T-cell (primary cell): ENCODE results near the gene MBP. TPM values are rescaled to one million over a fixed set of nuclear protein-coding genes. Genes with fewer than 3 reads are reported as not detected.

Experiments
- ATAC-seq, 4 experiments: fragments of 200-7000 bp in 3 of 4; fragments of 150-1000 bp in 1 of 4; cut with Tn5 transposase; replicated peaks in 1 of 4; 1 replicate in 3 of 4; 2 replicates in 1 of 4; pipeline ENCODE4 v1.10.0; 2021; ENCODE audit warnings: moderate library complexity in 3 of 4, mild to moderate bottlenecking in 2 of 4, moderate number of reproducible peaks in 1 of 4
- CTCF ChIA-PET, 2 donors: fragments of 300-600 bp; sonication (Branson Sonifier 250); formaldehyde crosslinking; loops; one replicate each; lab custom pipeline; 2022; ENCODE audit warnings: antibody characterized with exemption in 2 of 2; lab: Charles Lee
- POLR2A ChIA-PET, 2 donors: fragments of 300-600 bp; sonication (Branson Sonifier 250); formaldehyde crosslinking; loops; one replicate each; lab custom pipeline; 2022; ENCODE audit warnings: antibody characterized with exemption in 2 of 2; lab: Charles Lee
- DNase-seq, 35 experiments: peaks; one replicate each; pipeline versions ENCODE4 v3.0.0 to v3.0.0-alpha.2; 2013 to 2023
- H3K27ac ChIP-seq: one replicate; pipeline ENCODE4 v1.5.1; 2013; ENCODE audit warnings: low read length
- H3K27me3 ChIP-seq, 2 experiments: replicated peaks in 1 of 2; 1 replicate in 1 of 2; 2 replicates in 1 of 2; pipeline versions ENCODE4 v1.6.1 to v1.7.0; 2013; ENCODE audit warnings: low read length in 1 of 2, mixed read lengths in 1 of 2; ENCODE audit not compliant: control insufficient read depth in 2 of 2, insufficient read depth in 2 of 2; ENCODE audit errors: extremely low read depth in 1 of 2
- H3K36me3 ChIP-seq, 2 donors: 1 replicate in 1 of 2; 2 replicates in 1 of 2; pipeline versions ENCODE4 v1.6.1 to v1.7.0; 2013; ENCODE audit warnings: low read length in 1 of 2; ENCODE audit not compliant: control insufficient read depth in 2 of 2, insufficient read depth in 1 of 2; ENCODE audit errors: extremely low read depth in 1 of 2
- H3K4me1 ChIP-seq, 2 experiments: 1 replicate in 1 of 2; 2 replicates in 1 of 2; pipeline versions ENCODE4 v1.6.1 to v1.7.0; 2013; ENCODE audit warnings: low read length in 2 of 2, mixed read lengths in 1 of 2; ENCODE audit not compliant: insufficient read depth in 2 of 2, control insufficient read depth in 1 of 2; ENCODE audit errors: extremely low read depth in 1 of 2
- H3K4me3 ChIP-seq, 2 donors: 1 replicate in 1 of 2; 2 replicates in 1 of 2; pipeline versions ENCODE4 v1.5.1 to v1.7.0; 2013; ENCODE audit warnings: mild to moderate bottlenecking in 2 of 2, low read length in 1 of 2, moderate library complexity in 1 of 2; ENCODE audit not compliant: control insufficient read depth in 1 of 2; ENCODE audit errors: extremely low read depth in 1 of 2
- H3K9me3 ChIP-seq: 2 replicates; pipeline ENCODE4 v1.7.0; 2013
- H3K27ac Mint-ChIP-seq, 2 donors: one replicate each; pipeline ENCODE4 v1.8.0; 2020 to 2021; ENCODE audit warnings: mild to moderate bottlenecking in 2 of 2, mixed read lengths in 2 of 2
- H3K27me3 Mint-ChIP-seq, 2 donors: one replicate each; pipeline ENCODE4 v1.8.0; 2021 to 2022; ENCODE audit warnings: mixed read lengths in 2 of 2
- H3K36me3 Mint-ChIP-seq: one replicate; pipeline ENCODE4 v1.8.0; 2021; ENCODE audit warnings: mixed read lengths
- H3K4me1 Mint-ChIP-seq, 3 donors: one replicate each; pipeline ENCODE4 v1.8.0; 2020 to 2022; ENCODE audit warnings: mixed read lengths in 3 of 3, mild to moderate bottlenecking in 1 of 3
- H3K4me3 Mint-ChIP-seq, 3 donors: one replicate each; pipeline ENCODE4 v1.8.0; 2020 to 2022; ENCODE audit warnings: mild to moderate bottlenecking in 3 of 3, mixed read lengths in 3 of 3, moderate library complexity in 3 of 3
- H3K9me3 Mint-ChIP-seq, 3 donors: one replicate each; pipeline ENCODE4 v1.8.0; 2020 to 2022; ENCODE audit warnings: mixed read lengths in 3 of 3
- WGBS: methylation state at CpG from one replicate; pipeline ENCODE4 v1.1.5; 2013; ENCODE audit warnings: missing lambda C conversion rate; ENCODE audit not compliant: insufficient coverage; 5-methylcytosine and 5-hydroxymethylcytosine counted together
- total RNA-seq, 35 experiments: library from RNA in 6 of 35; stranded (reverse) in 6 of 35; fragments of 120-200 nt in 1 of 35; gene quantifications; one replicate each; pipeline versions ENCODE4 v1.2.1 to v1.2.4 and lab custom pipeline; 2013 to 2026

MBP gene
- total RNA-seq, 5 donors from 2014 or later (not counting 1 experiment from before 2014, with no cell fraction given) = 114 to 185 (median 152) TPM

GRCh38 chr18:77037567-77037966 is 95.0 kb downstream of the MBP start:
- Mint-ChIP-seq H3K27me3 (no peaks in the 10 kb centered on the region), H3K27ac (peak overlapping the region in 1 of 2 donors; percentile 39), H3K4me3 (peak overlapping the region in 1 of 3 donors; percentile 17), H3K9me3 (no peaks in the 10 kb centered on the region), H3K36me3 (peaks cover 33% of the 10 kb centered on the region), H3K4me1 (peaks cover 46 to 69% (median 64%) of the 10 kb centered on the region in 3 donors)
- ATAC-seq (no peak), DNase-seq (no peak)
- CTCF ChIA-PET = no interaction called here
- POLR2A ChIA-PET = no interaction called here
- Histone ChIP-seq H3K36me3 (peaks cover 9 to 20% of the 10 kb centered on the region in 2 donors), H3K4me1 (peaks cover 0 to 54% of the 10 kb centered on the region in 2 experiments), H3K4me3 (no peak overlapping the region), H3K27ac (no peak overlapping the region), H3K27me3 (no peaks in the 10 kb centered on the region), H3K9me3 (no peaks in the 10 kb centered on the region)
- WGBS = 84% methylated on average over 5 of the region's 13 CpGs

GRCh38 chr18:77035380-77036187 is 97.0 kb downstream of the MBP start:
- H3K36me3 Mint-ChIP-seq = peaks cover 31% of the 10 kb centered on the region
- H3K4me1 Mint-ChIP-seq = peaks cover 56 to 85% (median 77%) of the 10 kb centered on the region in 3 donors
- H3K4me1 ChIP-seq = peaks cover 0 to 64% of the 10 kb centered on the region in 2 experiments
- H3K9me3 ChIP-seq = no peaks in the 10 kb centered on the region
- no peak overlapping the region for H3K27ac ChIP-seq
- H3K27ac Mint-ChIP-seq = no peak overlapping the region
- ChIA-PET CTCF (interaction anchor here in 1 of 2 donors (1.2 kb wide), 1 partner anchor 35 kb away, joined by 4 read pairs; no protein-coding TSS in a partner anchor), POLR2A (interaction anchor here in 1 of 2 donors (0.6 kb wide), 1 partner anchor 124 kb away, joined by 3 read pairs; no protein-coding TSS in a partner anchor)
- no peaks in the 10 kb centered on the region for H3K27me3 Mint-ChIP-seq
- H3K4me3 ChIP-seq = no peak overlapping the region
- ATAC-seq (no peak), DNase-seq (no peak)
- H3K36me3 ChIP-seq = peaks cover 13 to 34% of the 10 kb centered on the region in 2 donors
- H3K9me3 Mint-ChIP-seq = no peaks in the 10 kb centered on the region
- WGBS = 65% methylated on average over 4 of the region's 12 CpGs
- H3K4me3 Mint-ChIP-seq = no peak overlapping the region
- no peaks in the 10 kb centered on the region for H3K27me3 ChIP-seq

GRCh38 chr18:77033575-77033974 is 99.0 kb downstream of the MBP start:
- H3K27ac Mint-ChIP-seq = peak overlapping the region; percentile 11 to 17
- peaks cover 41 to 75% (median 61%) of the 10 kb centered on the region in 3 donors for H3K4me1 Mint-ChIP-seq
- Histone ChIP-seq H3K27me3 (no peaks in the 10 kb centered on the region), H3K9me3 (no peaks in the 10 kb centered on the region), H3K4me1 (peaks cover 0 to 53% of the 10 kb centered on the region in 2 experiments), H3K27ac (no peak overlapping the region), H3K36me3 (peaks cover 18 to 44% of the 10 kb centered on the region in 2 donors), H3K4me3 (no peak overlapping the region)
- no peaks in the 10 kb centered on the region for H3K27me3 Mint-ChIP-seq
- peaks cover 34% of the 10 kb centered on the region for H3K36me3 Mint-ChIP-seq
- ATAC-seq = no peak
- DNase-seq = no peak
- no peaks in the 10 kb centered on the region for H3K9me3 Mint-ChIP-seq
- no peak overlapping the region for H3K4me3 Mint-ChIP-seq
- 97% methylated on average over 2 of the region's 3 CpGs for WGBS
- CTCF ChIA-PET = no interaction called here
- POLR2A ChIA-PET = no interaction called here

GRCh38 chr18:77032181-77032701 is 100.3 kb downstream of the MBP start:
- H3K27me3 ChIP-seq = no peaks in the 10 kb centered on the region
- ATAC-seq (peak in 1 of 4 experiments; percentile 40), DNase-seq (no peak)
- peaks cover 18 to 44% of the 10 kb centered on the region in 2 donors for H3K36me3 ChIP-seq
- CTCF ChIA-PET = interaction anchor here in 1 of 2 donors (0.6 kb wide), 1 partner anchor 230 kb away, joined by 3 read pairs; no protein-coding TSS in a partner anchor
- H3K27ac ChIP-seq = no peak overlapping the region
- H3K27ac Mint-ChIP-seq = no peak overlapping the region
- H3K9me3 ChIP-seq = no peaks in the 10 kb centered on the region
- H3K4me3 ChIP-seq = no peak overlapping the region
- POLR2A ChIA-PET = no interaction called here
- WGBS = 82% methylated on average over 13 of the region's 19 CpGs
- peaks cover 35 to 64% (median 51%) of the 10 kb centered on the region in 3 donors for H3K4me1 Mint-ChIP-seq
- peaks cover 0 to 43% of the 10 kb centered on the region in 2 experiments for H3K4me1 ChIP-seq
- no peaks in the 10 kb centered on the region for H3K9me3 Mint-ChIP-seq
- H3K36me3 Mint-ChIP-seq = peaks cover 36% of the 10 kb centered on the region
- no peaks in the 10 kb centered on the region for H3K27me3 Mint-ChIP-seq
- no peak overlapping the region for H3K4me3 Mint-ChIP-seq

- CTCF ChIA-PET = no interaction called here
- Mint-ChIP-seq H3K36me3 (peaks cover 37% of the 10 kb centered on the region), H3K27ac (peak overlapping the region; percentile 16 to 57), H3K4me3 (no peak overlapping the region), H3K4me1 (peaks cover 35 to 61% (median 50%) of the 10 kb centered on the region in 3 donors), H3K27me3 (no peaks in the 10 kb centered on the region), H3K9me3 (no peaks in the 10 kb centered on the region)
- Histone ChIP-seq H3K27ac (no peak overlapping the region), H3K36me3 (peaks cover 18 to 46% of the 10 kb centered on the region in 2 donors), H3K9me3 (no peaks in the 10 kb centered on the region), H3K4me1 (peaks cover 0 to 43% of the 10 kb centered on the region in 2 experiments), H3K27me3 (no peaks in the 10 kb centered on the region), H3K4me3 (no peak overlapping the region)
- POLR2A ChIA-PET = no interaction called here
- no peak for ATAC-seq
- WGBS = 94% methylated on average over 9 of the region's 9 CpGs
- no peak for DNase-seq
These were observed 100.9 kb downstream of the MBP start for GRCh38 chr18:77031662-77032061.

GRCh38 chr18:77030201-77030600 is 102.4 kb downstream of the MBP start:
- peaks cover 22 to 49% of the 10 kb centered on the region in 2 donors for H3K36me3 ChIP-seq
- Mint-ChIP-seq H3K27ac (peak overlapping the region in 1 of 2 donors; percentile 71), H3K4me3 (no peak overlapping the region), H3K9me3 (no peaks in the 10 kb centered on the region), H3K4me1 (peaks cover 28 to 55% (median 45%) of the 10 kb centered on the region in 3 donors), H3K36me3 (peaks cover 46% of the 10 kb centered on the region), H3K27me3 (no peaks in the 10 kb centered on the region)
- WGBS = 100% methylated on average over 7 of the region's 7 CpGs
- H3K4me1 ChIP-seq = peaks cover 0 to 38% of the 10 kb centered on the region in 2 experiments
- no peak overlapping the region for H3K27ac ChIP-seq
- no peak for ATAC-seq
- no peak overlapping the region for H3K4me3 ChIP-seq
- no peaks in the 10 kb centered on the region for H3K27me3 ChIP-seq
- no peak for DNase-seq
- ChIA-PET POLR2A (no interaction called here), CTCF (no interaction called here)
- H3K9me3 ChIP-seq = no peaks in the 10 kb centered on the region
